Stomach (tissue), 19 donors: Measurements from ENCODE around the gene SNCA. TPM values are rescaled to one million over a fixed set of nuclear protein-coding genes. Genes with fewer than 3 reads are reported as not detected.

Experiments
- DNase-seq, 2 donors: peaks; one replicate each; pipeline versions ENCODE4 v3.0.0 to v3.0.0-alpha.2; 2013 to 2019
- H3K27ac ChIP-seq, 5 donors: fragments of 200-600 bp in 4 of 5; sonication (generic) in 4 of 5; one replicate each; pipeline ENCODE4 v1.5.1; 2013 to 2019; ENCODE audit warnings: mild to moderate bottlenecking in 1 of 5, moderate library complexity in 1 of 5
- H3K27me3 ChIP-seq, 3 donors: fragments of 200-600 bp; sonication (generic); one replicate each; pipeline ENCODE4 v1.5.1; 2017 to 2019; ENCODE audit warnings: mixed run types in 1 of 3
- H3K36me3 ChIP-seq, 4 donors: fragments of 200-600 bp; sonication (generic); 1 replicate in 3 of 4; 2 replicates in 1 of 4; pipeline ENCODE4 v1.5.1; 2016 to 2019
- H3K4me1 ChIP-seq, 4 donors: fragments of 200-600 bp; sonication (generic); one replicate each; pipeline ENCODE4 v1.5.1; 2016 to 2019
- H3K4me3 ChIP-seq, 4 donors: fragments of 200-600 bp; sonication (generic) in 3 of 4; one replicate each; pipeline ENCODE4 v1.5.1; 2016 to 2019; ENCODE audit warnings: mild to moderate bottlenecking in 1 of 4
- H3K9me3 ChIP-seq, 4 donors: fragments of 200-600 bp; sonication (generic); one replicate each; pipeline ENCODE4 v1.5.1; 2016 to 2019
- EP300 ChIP-seq: sonication (generic); formaldehyde crosslinking; IDR thresholded peaks from one replicate; pipeline ENCODE4 v1.6.1; 2017; ENCODE audit warnings: antibody characterized with exemption
- POLR2A ChIP-seq, 4 donors: fragments of 450-650 bp; IDR thresholded peaks; one replicate each; pipeline ENCODE4 v1.6.1; 2016; ENCODE audit warnings: antibody characterized with exemption in 4 of 4, control low read depth in 2 of 4, mild to moderate bottlenecking in 1 of 4, moderate library complexity in 1 of 4
- POLR2AphosphoS5 ChIP-seq, 3 donors: sonication (generic); formaldehyde crosslinking; IDR thresholded peaks; one replicate each; pipeline ENCODE4 v1.6.1; 2016; ENCODE audit warnings: antibody characterized with exemption in 3 of 3
- WGBS, 5 donors: extraction: QIAGEN DNeasy Blood & Tissue Kit in 3 of 5; methylation state at CpG; one replicate each; pipeline versions ENCODE4 v1.1.5 to v1.1.7; 2013 to 2018; 5-methylcytosine and 5-hydroxymethylcytosine counted together
- intact Hi-C: fragments of 100-400 bp; cut with DNase I; formaldehyde crosslinking; loops from one replicate; pipeline ENCODE4 v1.15.1; 2023; ENCODE audit warnings: low total_unique reads
- long read RNA-seq, 10 donors: transcript quantifications; one replicate each; lab custom pipeline, GENCODE V29; 2026
- polyA plus RNA-seq, 3 donors: library from polyadenylated mRNA; stranded (reverse); fragments of 200-250 nt; gene quantifications; one replicate each; pipeline ENCODE4 v1.2.3, GENCODE V29; 2013
- total RNA-seq, 5 donors: library from RNA; depleted of rRNA; stranded (reverse); fragments of >200 nt; gene quantifications; one replicate each; pipeline versions ENCODE4 v1.1.0 to v1.2.3, GENCODE V29; 2014 to 2016
- TF ChIP-seq, protein P1 (sequence below), 7 experiments: fragments of 450-650 bp in 4 of 7; fragments of 200-600 bp in 3 of 7; sonication (generic) in 3 of 7; IDR thresholded peaks; one replicate each; pipeline ENCODE4 v1.5.1; 2016 to 2019; ENCODE audit warnings: antibody characterized with exemption in 7 of 7, control low read depth in 2 of 7, mild to moderate bottlenecking in 1 of 7
- donor health status: healthy with polysubstance abuse.
- donor health status: Bipolar disorder and iron deficiency.
- donor health status: healthy.

Gene SNCA
- 100 to 1,000 TPM in 1 of 5 donors, 10 to 100 TPM in 1, under 1 TPM in 1, not detected in 2; 0.58 to 152 (median 20.0) TPM for total RNA-seq
- polyA plus RNA-seq: 1 to 10 TPM; 3.1 to 6.6 (median 4.9) TPM
- long read RNA-seq, donor 1, partial matches to known transcripts: 0 of 4 reads
- long read RNA-seq, donor 1, other reads (novel, unspliced or antisense): 0 of 4 reads
- long read RNA-seq, donor 2, partial matches to known transcripts: 0 of 3 reads
- long read RNA-seq, donor 2, other reads (novel, unspliced or antisense): 0 of 3 reads
- long read RNA-seq, donor 3, partial matches to known transcripts: 0 of 3 reads
- long read RNA-seq, donor 3, other reads (novel, unspliced or antisense): 0 of 3 reads
- long read RNA-seq, donor 4: 0 reads
- long read RNA-seq, donor 5, transcript SNCA-205 (6 exons, 1,290 nt): major isoform, 5 of 7 reads
- long read RNA-seq, donor 5, partial matches to known transcripts: 0 of 7 reads
- long read RNA-seq, donor 5, other reads (novel, unspliced or antisense): 0 of 7 reads
- long read RNA-seq, donor 6, transcript SNCA-203 (6 exons, 1,420 nt): minor isoform, 10 of 22 reads
- long read RNA-seq, donor 6, transcript SNCA-205 (6 exons, 1,290 nt): major isoform, 12 of 22 reads
- long read RNA-seq, donor 6, partial matches to known transcripts: 0 of 22 reads
- long read RNA-seq, donor 6, other reads (novel, unspliced or antisense): 0 of 22 reads
- long read RNA-seq, donor 7, transcript SNCA-205 (6 exons, 1,290 nt): major isoform, 9 of 14 reads
- long read RNA-seq, donor 7, transcript SNCA-203 (6 exons, 1,420 nt): minor isoform, 5 of 14 reads
- long read RNA-seq, donor 7, partial matches to known transcripts: 0 of 14 reads
- long read RNA-seq, donor 7, other reads (novel, unspliced or antisense): 0 of 14 reads
- long read RNA-seq, donor 8, partial matches to known transcripts: 0 of 3 reads
- long read RNA-seq, donor 8, other reads (novel, unspliced or antisense): 0 of 3 reads
- long read RNA-seq, donor 9, transcript SNCA-205 (6 exons, 1,290 nt): major isoform, 5 of 6 reads
- long read RNA-seq, donor 9, partial matches to known transcripts: 0 of 6 reads
- long read RNA-seq, donor 9, other reads (novel, unspliced or antisense): 0 of 6 reads
- long read RNA-seq, donor 10, partial matches to known transcripts: 0 of 4 reads
- long read RNA-seq, donor 10, other reads (novel, unspliced or antisense): 0 of 4 reads

GRCh38 chr4:89836897-89837384 lies at the start of gene SNCA:
SNCA (minus strand) TSS chr4:89837161; CDS start chr4:89835667, 1,494 bp downstream.
- intact Hi-C loops: no loop called here
- 1 to 4% (median 2%) methylated on average over 39 to 48 of the region's 48 CpGs for WGBS, 5 donors
- Histone ChIP-seq H3K36me3 (no peaks in the 10 kb centered on the region), H3K27me3 (peaks cover 0 to 67% (median 40%) of the 10 kb centered on the region in 3 donors), H3K4me3 (peak within 1 kb of the TSS; percentile 50 to 71 (median 62)), H3K4me1 (peaks cover 15 to 25% (median 19%) of the 10 kb centered on the region in 4 donors), H3K27ac (peak within 1 kb of the TSS in 4 of 5 donors; percentile 6 to 70 (median 33)), H3K9me3 (no peaks in the 10 kb centered on the region)
- TF ChIP-seq, protein P1, sequence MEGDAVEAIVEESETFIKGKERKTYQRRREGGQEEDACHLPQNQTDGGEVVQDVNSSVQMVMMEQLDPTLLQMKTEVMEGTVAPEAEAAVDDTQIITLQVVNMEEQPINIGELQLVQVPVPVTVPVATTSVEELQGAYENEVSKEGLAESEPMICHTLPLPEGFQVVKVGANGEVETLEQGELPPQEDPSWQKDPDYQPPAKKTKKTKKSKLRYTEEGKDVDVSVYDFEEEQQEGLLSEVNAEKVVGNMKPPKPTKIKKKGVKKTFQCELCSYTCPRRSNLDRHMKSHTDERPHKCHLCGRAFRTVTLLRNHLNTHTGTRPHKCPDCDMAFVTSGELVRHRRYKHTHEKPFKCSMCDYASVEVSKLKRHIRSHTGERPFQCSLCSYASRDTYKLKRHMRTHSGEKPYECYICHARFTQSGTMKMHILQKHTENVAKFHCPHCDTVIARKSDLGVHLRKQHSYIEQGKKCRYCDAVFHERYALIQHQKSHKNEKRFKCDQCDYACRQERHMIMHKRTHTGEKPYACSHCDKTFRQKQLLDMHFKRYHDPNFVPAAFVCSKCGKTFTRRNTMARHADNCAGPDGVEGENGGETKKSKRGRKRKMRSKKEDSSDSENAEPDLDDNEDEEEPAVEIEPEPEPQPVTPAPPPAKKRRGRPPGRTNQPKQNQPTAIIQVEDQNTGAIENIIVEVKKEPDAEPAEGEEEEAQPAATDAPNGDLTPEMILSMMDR (IDR thresholded peaks at IDR 0.05): no peak
- TF ChIP-seq EP300 (no peak), POLR2AphosphoS5 (IDR thresholded peaks at IDR 0.05) (peak in 1 of 3 donors; percentile 8)
- peak; percentile 46 to 92 for DNase-seq

DNA sequence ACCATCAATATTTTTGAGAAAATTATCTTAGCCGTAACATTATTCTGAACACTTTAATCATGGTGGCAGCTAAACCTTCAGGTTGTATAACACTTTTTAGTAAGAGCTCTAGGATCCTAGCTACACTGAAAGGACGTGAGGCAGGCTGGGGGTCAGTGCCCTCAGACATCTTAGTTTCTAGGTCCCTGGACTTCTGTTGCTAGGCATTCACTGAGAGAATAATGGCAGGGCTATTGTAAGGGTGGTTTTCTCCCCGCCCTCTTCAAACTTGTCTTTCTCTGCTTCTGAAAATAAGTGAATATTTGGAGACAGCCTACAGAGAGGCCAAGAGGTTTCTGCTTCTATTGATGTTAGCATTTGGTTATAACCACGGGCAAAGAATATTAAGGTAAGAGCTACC lies 42.3 kb upstream of the SNCA start:
- intact Hi-C loops: no loop called here
- no peaks in the 10 kb centered on the region for H3K9me3 ChIP-seq
- H3K4me3 ChIP-seq: no peak overlapping the region
- H3K4me1 ChIP-seq: no peaks in the 10 kb centered on the region
- H3K27me3 ChIP-seq: no peaks in the 10 kb centered on the region
- no peaks in the 10 kb centered on the region for H3K36me3 ChIP-seq
- TF ChIP-seq, protein P1 (IDR thresholded peaks at IDR 0.05): no peak
- TF ChIP-seq EP300 (no peak), POLR2A (IDR thresholded peaks at IDR 0.05) (no peak), POLR2AphosphoS5 (IDR thresholded peaks at IDR 0.05) (no peak)
- peak in 1 of 2 donors; percentile 6 for DNase-seq
- 72 to 82% (median 79%) methylated on average over 4 of the region's 4 CpGs for WGBS, 5 donors
- H3K27ac ChIP-seq: no peak overlapping the region

- TF ChIP-seq POLR2A (IDR thresholded peaks at IDR 0.05) (no peak), EP300 (no peak), POLR2AphosphoS5 (IDR thresholded peaks at IDR 0.05) (no peak)
- TF ChIP-seq, protein P1 (IDR thresholded peaks at IDR 0.05): no peak
- Histone ChIP-seq H3K9me3 (no peaks in the 10 kb centered on the region), H3K27me3 (no peaks in the 10 kb centered on the region), H3K36me3 (no peaks in the 10 kb centered on the region), H3K4me1 (no peaks in the 10 kb centered on the region), H3K4me3 (no peak overlapping the region), H3K27ac (no peak overlapping the region)
- WGBS, 5 donors: 45 to 76% (median 59%) methylated on average over 1 of the region's 1 CpG
- intact Hi-C loops: no loop called here
- no peak for DNase-seq
Measured at GRCh38 chr4:89878611-89879010, 41.6 kb upstream of the SNCA start.

DNA sequence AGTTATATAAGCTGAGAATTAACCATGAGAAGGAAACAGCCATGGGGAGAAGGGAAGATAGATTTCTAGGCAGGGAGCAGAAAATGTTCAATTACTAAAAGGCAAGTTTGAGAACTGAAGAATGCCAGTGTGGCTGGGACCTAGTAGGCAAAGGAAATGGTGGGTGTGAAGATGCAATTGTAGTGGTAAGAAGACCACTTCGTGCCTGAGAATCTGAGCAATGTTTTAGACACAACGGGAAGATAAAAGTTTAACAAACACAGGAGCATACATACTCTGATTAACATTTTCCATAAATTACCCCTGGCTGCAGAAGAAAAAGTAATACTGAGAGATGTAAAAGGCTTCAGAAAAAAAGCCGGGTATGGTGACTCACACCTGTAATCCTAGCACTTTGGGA lies 39.6 kb upstream of the SNCA start:
- DNase-seq: no peak
- intact Hi-C loops: no loop called here
- H3K27me3 ChIP-seq: no peaks in the 10 kb centered on the region
- no peak overlapping the region for H3K27ac ChIP-seq
- no peaks in the 10 kb centered on the region for H3K4me1 ChIP-seq
- no peak overlapping the region for H3K4me3 ChIP-seq
- H3K9me3 ChIP-seq: no peaks in the 10 kb centered on the region
- no peaks in the 10 kb centered on the region for H3K36me3 ChIP-seq
- TF ChIP-seq POLR2A (IDR thresholded peaks at IDR 0.05): no peak
- no peak for TF ChIP-seq POLR2AphosphoS5 (IDR thresholded peaks at IDR 0.05)
- no peak for TF ChIP-seq EP300
- TF ChIP-seq, protein P1 (IDR thresholded peaks at IDR 0.05): no peak
- 73 to 80% (median 75%) methylated on average over 3 of the region's 3 CpGs for WGBS, 5 donors
